CD4-positive, alpha-beta memory T cell (primary cell): Measurements from ENCODE around the gene DPF3. TPM values are rescaled to one million over a fixed set of nuclear protein-coding genes. Genes with fewer than 3 reads are reported as not detected.

ENCODE experiments used
- CTCF ChIA-PET: fragments of 350-600 bp; sonication (Branson Sonifier 250); formaldehyde crosslinking; loops from one replicate; lab custom pipeline; 2021; ENCODE audit warnings: inconsistent platforms; ENCODE audit not compliant: partially characterized antibody; lab: Charles Lee
- POLR2A ChIA-PET: fragments of 350-600 bp; sonication (Branson Sonifier 250); formaldehyde crosslinking; loops from one replicate; lab custom pipeline; 2021; ENCODE audit not compliant: partially characterized antibody; lab: Charles Lee
- DNase-seq, 5 donors: peaks; one replicate each; pipeline versions ENCODE4 v3.0.0 to v3.0.0-alpha.2; 2020 to 2022; ENCODE audit warnings: mixed read lengths in 1 of 5
- H3K27ac ChIP-seq: one replicate; pipeline ENCODE4 v1.7.0; 2013; ENCODE audit warnings: low read depth, low read length
- H3K27me3 ChIP-seq: 2 replicates; pipeline ENCODE4 v1.7.0; 2013; ENCODE audit warnings: mild to moderate bottlenecking, low read length, moderate library complexity; ENCODE audit not compliant: insufficient read depth
- H3K36me3 ChIP-seq: 2 replicates; pipeline ENCODE4 v1.7.0; 2013; ENCODE audit warnings: mild to moderate bottlenecking, low read length, moderate library complexity; ENCODE audit not compliant: insufficient read depth
- H3K4me1 ChIP-seq: 2 replicates; pipeline ENCODE4 v1.7.0; 2013; ENCODE audit warnings: mild to moderate bottlenecking, low read length, moderate library complexity; ENCODE audit not compliant: insufficient read depth
- H3K4me3 ChIP-seq, 2 donors: one replicate each; pipeline ENCODE4 v1.7.0; 2013; ENCODE audit warnings: low read length in 2 of 2, mild to moderate bottlenecking in 1 of 2
- H3K9me3 ChIP-seq, 2 donors: one replicate each; pipeline ENCODE4 v1.7.0; 2013; ENCODE audit warnings: low read length in 2 of 2, control low read depth in 1 of 2; ENCODE audit not compliant: control insufficient read depth in 1 of 2
- H3K27ac Mint-ChIP-seq, 7 donors: one replicate each; pipeline ENCODE4 v1.8.0; 2020 to 2021; ENCODE audit warnings: mixed read lengths in 7 of 7, mild to moderate bottlenecking in 6 of 7, inconsistent platforms in 3 of 7, moderate library complexity in 3 of 7
- H3K27me3 Mint-ChIP-seq, 2 donors: one replicate each; pipeline ENCODE4 v1.8.0; 2020 to 2021; ENCODE audit warnings: mixed read lengths in 2 of 2
- H3K36me3 Mint-ChIP-seq, 2 donors: one replicate each; pipeline ENCODE4 v1.8.0; 2020 to 2021; ENCODE audit warnings: mixed read lengths in 2 of 2, inconsistent platforms in 1 of 2, mild to moderate bottlenecking in 1 of 2
- H3K4me1 Mint-ChIP-seq, 4 donors: one replicate each; pipeline ENCODE4 v1.8.0; 2020 to 2021; ENCODE audit warnings: mixed read lengths in 4 of 4, mild to moderate bottlenecking in 1 of 4
- H3K4me3 Mint-ChIP-seq, 8 donors: one replicate each; pipeline ENCODE4 v1.8.0; 2020 to 2021; ENCODE audit warnings: mixed read lengths in 8 of 8, mild to moderate bottlenecking in 7 of 8, moderate library complexity in 6 of 8, inconsistent platforms in 3 of 8
- H3K9me3 Mint-ChIP-seq, 8 donors: one replicate each; pipeline ENCODE4 v1.8.0; 2020 to 2021; ENCODE audit warnings: mixed read lengths in 8 of 8, mild to moderate bottlenecking in 5 of 8, inconsistent platforms in 3 of 8, moderate library complexity in 1 of 8
- intact Hi-C: fragments of 100-400 bp; cut with micrococcal nuclease; formaldehyde crosslinking; loops from one replicate; pipeline ENCODE4 v1.15.1; 2023
- polyA plus RNA-seq, 2 donors: library from polyadenylated mRNA; unstranded; fragments of 300-500 nt; fragmentation: Illumina TruSeq; gene quantifications; one replicate each; pipeline ENCODE4 v1.2.3, GENCODE V29; 2021
- total RNA-seq, 2 experiments: library from RNA; stranded (reverse); gene quantifications; one replicate each; pipeline ENCODE4 v1.2.3, GENCODE V29; 2021

The DPF3 gene
- total and polyA plus RNA-seq, 4 experiments from 2014 or later: 0.25 to 0.35 TPM; not detected in 2

DNA sequence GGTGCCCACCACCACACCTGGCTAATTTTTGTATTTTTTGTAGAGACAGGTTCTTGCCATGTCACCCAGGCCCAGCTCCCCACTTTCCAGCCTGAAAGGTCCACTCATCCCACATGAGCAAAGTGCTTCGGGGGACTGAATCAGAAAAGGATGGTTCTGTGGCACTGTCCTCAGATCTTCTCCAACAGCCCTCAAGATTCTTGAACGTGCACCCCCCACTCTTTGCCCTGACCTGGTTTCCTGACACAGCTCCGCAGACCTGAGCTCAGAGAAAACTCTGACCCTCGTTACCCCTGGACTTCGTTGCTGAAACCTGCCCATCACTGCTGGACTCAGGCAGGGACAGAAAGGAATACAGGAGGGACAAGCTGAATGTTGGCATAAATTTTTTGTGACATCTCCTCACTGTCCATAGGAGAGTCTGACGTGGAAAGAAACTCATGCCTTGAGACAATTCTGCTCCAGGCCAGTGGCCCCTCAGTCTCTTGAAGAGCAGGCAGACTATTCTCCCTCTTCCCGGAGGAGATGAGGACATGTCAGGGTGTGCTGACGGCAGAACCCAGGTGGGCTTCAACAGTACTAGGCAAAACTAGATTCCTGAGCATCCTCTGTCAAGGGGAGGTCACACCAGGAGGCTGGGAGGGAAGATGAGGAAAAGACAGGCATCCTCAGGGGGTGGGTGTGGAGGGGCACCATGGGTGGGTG lies 149.3 kb downstream of the DPF3 start:
- Histone ChIP-seq H3K27me3 (no peaks in the 10 kb centered on the region), H3K4me1 (no peaks in the 10 kb centered on the region), H3K9me3 (no peaks in the 10 kb centered on the region), H3K4me3 (no peak overlapping the region), H3K27ac (no peak overlapping the region), H3K36me3 (no peaks in the 10 kb centered on the region)
- peak overlapping the region in 1 of 7 donors; percentile 12 for H3K27ac Mint-ChIP-seq
- peaks cover 7 to 8% of the 10 kb centered on the region in 2 donors for H3K36me3 Mint-ChIP-seq
- POLR2A ChIA-PET: no interaction called here
- peaks cover 6 to 19% (median 8%) of the 10 kb centered on the region in 8 donors for H3K9me3 Mint-ChIP-seq
- H3K27me3 Mint-ChIP-seq: no peaks in the 10 kb centered on the region
- intact Hi-C loops: no loop called here
- no peak for DNase-seq
- no peaks in the 10 kb centered on the region for H3K4me1 Mint-ChIP-seq
- CTCF ChIA-PET: no interaction called here
- H3K4me3 Mint-ChIP-seq: no peak overlapping the region

DNA sequence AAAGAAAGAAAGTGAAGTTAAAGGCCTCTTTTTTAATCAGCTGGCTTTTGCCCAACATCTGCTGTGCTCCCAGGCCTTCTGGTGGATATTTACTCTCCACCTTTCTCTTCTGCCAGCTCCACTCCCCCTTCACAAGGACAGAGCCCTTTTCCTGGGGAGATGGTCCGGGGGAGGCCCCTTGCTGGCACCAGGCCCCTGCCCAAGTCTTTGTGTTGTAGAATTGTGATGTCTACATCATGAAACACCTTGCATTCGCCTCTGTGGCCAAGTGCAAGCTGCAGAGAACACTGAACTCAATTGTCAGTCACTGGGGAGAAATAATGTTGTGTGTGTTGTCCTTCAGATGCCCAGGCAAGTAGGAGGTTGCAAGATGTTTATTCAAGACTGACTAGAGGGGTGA lies 150.3 kb downstream of the DPF3 start:
- intact Hi-C loops: no loop called here
- H3K9me3 Mint-ChIP-seq: peaks cover 6 to 13% (median 8%) of the 10 kb centered on the region in 8 donors
- no peak for DNase-seq
- H3K27me3 Mint-ChIP-seq: no peaks in the 10 kb centered on the region
- Histone ChIP-seq H3K36me3 (no peaks in the 10 kb centered on the region), H3K4me1 (no peaks in the 10 kb centered on the region), H3K27ac (no peak overlapping the region), H3K27me3 (no peaks in the 10 kb centered on the region), H3K9me3 (no peaks in the 10 kb centered on the region), H3K4me3 (no peak overlapping the region)
- POLR2A ChIA-PET: no interaction called here
- H3K27ac Mint-ChIP-seq: no peak overlapping the region
- no peaks in the 10 kb centered on the region for H3K4me1 Mint-ChIP-seq
- peaks cover 7 to 8% of the 10 kb centered on the region in 2 donors for H3K36me3 Mint-ChIP-seq
- H3K4me3 Mint-ChIP-seq: no peak overlapping the region
- CTCF ChIA-PET: interaction anchor here (0.7 kb wide), 1 partner anchor 430 kb away, joined by 3 read pairs; no protein-coding TSS in a partner anchor

DNA sequence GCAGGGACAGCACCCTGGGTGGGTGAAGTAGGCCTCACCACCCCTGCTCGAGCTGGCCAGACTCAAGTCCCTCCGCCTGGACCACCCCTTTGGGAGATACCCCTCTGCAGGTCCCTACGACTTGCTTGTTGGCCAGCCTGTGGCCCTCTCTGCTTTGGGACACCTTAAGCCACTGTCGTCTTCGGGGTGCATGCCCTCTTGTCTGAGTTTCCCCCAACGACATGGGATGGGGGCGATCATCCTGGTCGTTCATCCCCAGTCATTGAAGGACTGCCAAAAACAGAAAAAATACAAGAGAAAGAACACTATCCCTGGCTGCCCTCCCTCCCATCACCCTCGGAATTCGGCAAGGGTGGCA lies 151.1 kb downstream of the DPF3 start:
- Mint-ChIP-seq H3K27ac (no peak overlapping the region), H3K9me3 (peaks cover under 1 to 5% (median 2%) of the 10 kb centered on the region in 8 donors), H3K36me3 (peaks cover 2 to 3% of the 10 kb centered on the region in 2 donors), H3K27me3 (no peaks in the 10 kb centered on the region), H3K4me1 (no peaks in the 10 kb centered on the region), H3K4me3 (no peak overlapping the region)
- intact Hi-C loops: no loop called here
- Histone ChIP-seq H3K9me3 (no peaks in the 10 kb centered on the region), H3K4me3 (no peak overlapping the region), H3K27ac (no peak overlapping the region), H3K27me3 (no peaks in the 10 kb centered on the region), H3K4me1 (no peaks in the 10 kb centered on the region), H3K36me3 (no peaks in the 10 kb centered on the region)
- ChIA-PET CTCF (no interaction called here), POLR2A (no interaction called here)
- no peak for DNase-seq

DNA sequence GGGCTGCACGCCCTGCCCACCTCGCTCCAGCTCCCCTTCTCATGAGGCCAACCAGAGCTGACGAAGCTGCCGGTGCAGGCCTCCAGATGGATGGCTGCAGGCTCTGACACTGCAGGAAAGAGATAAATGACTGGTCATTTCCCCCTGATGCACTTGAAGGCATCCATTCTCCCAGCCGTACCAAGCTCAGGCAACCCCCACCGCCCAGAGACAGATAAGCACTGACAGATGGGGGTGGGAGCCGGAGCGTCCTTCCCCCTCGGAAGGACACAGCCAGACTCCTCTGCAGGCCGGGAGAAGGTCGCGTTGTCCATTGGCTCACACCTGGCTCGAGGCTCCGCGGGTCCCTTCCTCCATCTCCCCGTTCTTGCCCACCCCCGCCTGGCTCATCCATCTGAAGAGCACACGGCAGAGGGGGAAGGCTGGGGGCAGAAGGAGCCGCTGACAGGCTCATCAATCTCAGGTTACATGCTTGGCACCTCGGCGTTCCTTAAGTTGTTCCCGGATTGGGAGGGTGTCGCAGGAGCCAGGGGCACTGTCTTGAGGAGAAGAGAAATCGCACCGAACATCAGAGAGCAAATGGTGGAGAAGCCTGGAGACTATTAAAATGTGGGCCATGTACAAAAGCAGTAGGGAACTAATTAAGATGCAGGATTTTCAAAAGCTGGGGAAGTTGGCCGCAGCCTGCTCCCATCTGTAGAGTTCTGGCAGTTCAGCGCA lies 151.6 kb downstream of the DPF3 start:
- H3K27me3 ChIP-seq: no peaks in the 10 kb centered on the region
- no peak for DNase-seq
- Mint-ChIP-seq H3K9me3 (peaks cover 0 to 3% (median 0%) of the 10 kb centered on the region in 8 donors), H3K27me3 (no peaks in the 10 kb centered on the region), H3K4me1 (no peaks in the 10 kb centered on the region), H3K4me3 (no peak overlapping the region), H3K27ac (no peak overlapping the region), H3K36me3 (peaks cover 0 to 2% of the 10 kb centered on the region in 2 donors)
- POLR2A ChIA-PET: no interaction called here
- no peak overlapping the region for H3K27ac ChIP-seq
- H3K4me1 ChIP-seq: no peaks in the 10 kb centered on the region
- intact Hi-C loops: no loop called here
- H3K9me3 ChIP-seq: no peaks in the 10 kb centered on the region
- H3K4me3 ChIP-seq: no peak overlapping the region
- CTCF ChIA-PET: no interaction called here
- no peaks in the 10 kb centered on the region for H3K36me3 ChIP-seq

DNA sequence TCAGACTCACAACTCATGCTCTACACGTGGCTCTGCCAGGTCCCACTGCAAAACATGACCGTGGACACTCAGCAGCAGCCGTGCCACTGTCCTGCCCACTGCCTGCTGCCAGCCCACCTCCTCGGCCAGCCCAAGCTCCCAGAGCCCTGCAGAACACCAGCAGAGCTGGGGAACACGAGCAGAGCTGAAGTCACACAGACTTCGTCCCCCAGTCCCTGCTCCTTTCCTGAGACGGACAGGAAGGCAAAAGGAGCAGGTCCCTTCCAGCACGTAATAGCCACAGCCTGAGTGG lies 152.1 kb downstream of the DPF3 start:
- Histone ChIP-seq H3K27ac (no peak overlapping the region), H3K27me3 (no peaks in the 10 kb centered on the region), H3K36me3 (no peaks in the 10 kb centered on the region), H3K4me1 (no peaks in the 10 kb centered on the region), H3K4me3 (no peak overlapping the region), H3K9me3 (no peaks in the 10 kb centered on the region)
- Mint-ChIP-seq H3K4me1 (no peaks in the 10 kb centered on the region), H3K36me3 (peaks cover 0 to 2% of the 10 kb centered on the region in 2 donors), H3K27ac (no peak overlapping the region), H3K27me3 (no peaks in the 10 kb centered on the region), H3K4me3 (no peak overlapping the region), H3K9me3 (no peaks in the 10 kb centered on the region)
- intact Hi-C loops: no loop called here
- CTCF ChIA-PET: no interaction called here
- POLR2A ChIA-PET: no interaction called here
- DNase-seq: no peak

DNA sequence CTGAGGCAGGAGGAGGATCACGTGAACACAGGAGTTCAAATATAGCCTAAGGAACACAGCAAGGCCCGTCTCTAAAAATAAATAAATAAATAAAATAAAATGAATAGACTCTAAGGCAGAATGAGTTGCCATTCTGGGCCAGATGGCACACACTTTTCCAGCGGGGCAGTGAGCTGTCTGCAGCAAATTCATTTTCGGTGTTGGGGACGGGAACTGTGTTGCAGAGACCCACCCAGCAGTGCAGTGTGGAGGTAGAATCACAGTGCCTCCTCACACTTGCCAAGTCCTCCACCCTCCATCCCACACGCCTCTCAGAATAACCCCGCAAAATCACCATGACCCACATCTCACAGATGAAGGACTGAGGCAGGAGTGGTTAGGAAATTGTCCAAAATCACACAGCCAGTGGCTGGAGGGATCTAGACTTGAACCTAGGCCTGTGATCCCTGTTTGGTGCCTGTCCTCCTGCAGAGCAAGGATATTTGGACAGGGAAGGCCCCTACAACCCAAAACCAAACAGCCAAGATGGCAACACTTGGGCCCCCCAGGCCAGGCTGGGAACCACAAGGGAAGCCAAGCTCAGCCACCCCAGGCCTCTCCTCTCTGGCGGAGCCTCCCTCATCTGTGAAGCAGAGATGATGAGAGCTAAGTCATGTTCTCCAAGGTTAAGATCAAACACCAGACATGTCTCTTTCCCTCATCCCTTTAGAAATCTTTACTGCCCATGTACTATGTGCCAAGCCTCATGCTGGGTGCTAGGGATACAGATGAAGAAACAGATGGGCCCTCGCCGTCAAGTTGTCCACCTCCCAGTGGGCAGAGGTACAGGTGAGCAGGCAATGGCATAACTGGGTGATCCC lies 152.7 kb downstream of the DPF3 start:
- Mint-ChIP-seq H3K27me3 (no peaks in the 10 kb centered on the region), H3K36me3 (peaks cover 0 to 2% of the 10 kb centered on the region in 2 donors), H3K4me1 (no peaks in the 10 kb centered on the region), H3K4me3 (no peak overlapping the region), H3K27ac (peak overlapping the region in 1 of 7 donors; percentile 68), H3K9me3 (no peaks in the 10 kb centered on the region)
- Histone ChIP-seq H3K36me3 (no peaks in the 10 kb centered on the region), H3K27ac (no peak overlapping the region), H3K9me3 (no peaks in the 10 kb centered on the region), H3K4me3 (no peak overlapping the region), H3K27me3 (no peaks in the 10 kb centered on the region), H3K4me1 (no peaks in the 10 kb centered on the region)
- POLR2A ChIA-PET: no interaction called here
- no peak for DNase-seq
- CTCF ChIA-PET: no interaction called here
- intact Hi-C loops: no loop called here

DNA sequence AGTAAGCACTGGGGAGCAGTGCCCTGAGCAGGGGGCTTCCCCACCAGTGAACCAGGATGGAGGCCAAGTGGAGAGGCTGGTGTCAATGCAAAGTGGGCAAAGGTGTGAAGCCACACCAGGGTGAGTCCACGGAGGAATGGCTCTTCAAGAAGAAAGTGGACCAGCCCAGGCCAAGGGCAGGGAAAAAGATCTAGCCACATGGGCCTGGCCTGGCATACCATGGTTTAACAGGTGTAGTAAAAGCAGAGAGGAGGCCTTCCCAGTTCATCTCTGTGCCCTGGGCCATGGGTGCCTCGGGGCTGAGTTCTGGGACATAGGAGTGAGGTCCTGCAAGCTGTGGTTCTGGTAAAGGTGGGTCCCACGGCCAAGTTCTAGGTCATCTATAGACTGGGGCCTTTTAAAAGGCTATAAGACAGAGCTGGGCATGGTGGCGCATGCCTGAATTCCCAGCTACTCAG lies 153.4 kb downstream of the DPF3 start:
- H3K9me3 Mint-ChIP-seq: no peaks in the 10 kb centered on the region
- H3K27me3 ChIP-seq: no peaks in the 10 kb centered on the region
- H3K27me3 Mint-ChIP-seq: no peaks in the 10 kb centered on the region
- no peaks in the 10 kb centered on the region for H3K9me3 ChIP-seq
- ChIA-PET CTCF (no interaction called here), POLR2A (no interaction called here)
- no peaks in the 10 kb centered on the region for H3K4me1 Mint-ChIP-seq
- no peak overlapping the region for H3K4me3 ChIP-seq
- peak overlapping the region in 1 of 7 donors; percentile 68 for H3K27ac Mint-ChIP-seq
- no peak for DNase-seq
- intact Hi-C loops: no loop called here
- no peaks in the 10 kb centered on the region for H3K4me1 ChIP-seq
- no peak overlapping the region for H3K27ac ChIP-seq
- H3K36me3 Mint-ChIP-seq: peaks cover 0 to 2% of the 10 kb centered on the region in 2 donors
- no peak overlapping the region for H3K4me3 Mint-ChIP-seq
- H3K36me3 ChIP-seq: no peaks in the 10 kb centered on the region
